KMS-11 (cell line): ENCODE data around the gene SCAMP3.

ENCODE experiments used
- H2AFZ ChIP-seq: fragments of 200-600 bp; sonication (generic); 2 replicates; pipeline ENCODE4 v1.6.1; 2016; ENCODE audit warnings: antibody characterized with exemption, mixed run types, low read depth
- H3K27ac ChIP-seq: fragments of 200-600 bp; sonication (generic); 2 replicates; pipeline ENCODE4 v1.6.1; 2016; ENCODE audit warnings: mild to moderate bottlenecking, mixed run types
- H3K27me3 ChIP-seq: fragments of 200-600 bp; sonication (generic); 2 replicates; pipeline ENCODE4 v1.6.1; 2017; ENCODE audit warnings: mild to moderate bottlenecking, low read depth, mixed run types, moderate library complexity; ENCODE audit not compliant: insufficient read depth
- H3K36me3 ChIP-seq: fragments of 200-600 bp; sonication (generic); 2 replicates; pipeline ENCODE4 v1.6.1; 2017; ENCODE audit warnings: mild to moderate bottlenecking, mixed run types; ENCODE audit not compliant: insufficient read depth
- H3K4me1 ChIP-seq: fragments of 200-600 bp; sonication (generic); 2 replicates; pipeline ENCODE4 v1.6.1; 2016; ENCODE audit warnings: mild to moderate bottlenecking, low read depth, mixed run types; ENCODE audit not compliant: poor library complexity, severe bottlenecking
- H3K4me2 ChIP-seq: fragments of 200-600 bp; sonication (generic); 2 replicates; pipeline ENCODE4 v1.7.0; 2016; ENCODE audit warnings: mild to moderate bottlenecking, mixed run types
- H3K4me3 ChIP-seq: fragments of 200-600 bp; sonication (generic); IDR thresholded peaks from 2 replicates; pipeline ENCODE4 v1.6.1; 2017; ENCODE audit warnings: low read depth, low read length, mixed read lengths; ENCODE audit not compliant: insufficient read depth
- H3K79me2 ChIP-seq: fragments of 200-600 bp; sonication (generic); 2 replicates; pipeline ENCODE4 v1.6.1; 2016; ENCODE audit warnings: low read depth, mixed run types; ENCODE audit not compliant: insufficient read depth
- H3K9ac ChIP-seq: fragments of 200-600 bp; sonication (generic); 2 replicates; pipeline ENCODE4 v1.6.1; 2016; ENCODE audit warnings: mild to moderate bottlenecking, mixed run types
- H4K20me1 ChIP-seq: fragments of 200-600 bp; sonication (generic); 2 replicates; pipeline ENCODE4 v1.6.1; 2016; ENCODE audit warnings: mild to moderate bottlenecking, mixed run types; ENCODE audit not compliant: insufficient read depth
- CTCF ChIP-seq: fragments of 200-600 bp; sonication (generic); conservative IDR thresholded peaks from 2 replicates; pipeline ENCODE4 v1.6.1; 2017; ENCODE audit warnings: low read depth, mild to moderate bottlenecking, antibody characterized with exemption, low read length, moderate library complexity, mixed read lengths

The SCAMP3 gene

DNA sequence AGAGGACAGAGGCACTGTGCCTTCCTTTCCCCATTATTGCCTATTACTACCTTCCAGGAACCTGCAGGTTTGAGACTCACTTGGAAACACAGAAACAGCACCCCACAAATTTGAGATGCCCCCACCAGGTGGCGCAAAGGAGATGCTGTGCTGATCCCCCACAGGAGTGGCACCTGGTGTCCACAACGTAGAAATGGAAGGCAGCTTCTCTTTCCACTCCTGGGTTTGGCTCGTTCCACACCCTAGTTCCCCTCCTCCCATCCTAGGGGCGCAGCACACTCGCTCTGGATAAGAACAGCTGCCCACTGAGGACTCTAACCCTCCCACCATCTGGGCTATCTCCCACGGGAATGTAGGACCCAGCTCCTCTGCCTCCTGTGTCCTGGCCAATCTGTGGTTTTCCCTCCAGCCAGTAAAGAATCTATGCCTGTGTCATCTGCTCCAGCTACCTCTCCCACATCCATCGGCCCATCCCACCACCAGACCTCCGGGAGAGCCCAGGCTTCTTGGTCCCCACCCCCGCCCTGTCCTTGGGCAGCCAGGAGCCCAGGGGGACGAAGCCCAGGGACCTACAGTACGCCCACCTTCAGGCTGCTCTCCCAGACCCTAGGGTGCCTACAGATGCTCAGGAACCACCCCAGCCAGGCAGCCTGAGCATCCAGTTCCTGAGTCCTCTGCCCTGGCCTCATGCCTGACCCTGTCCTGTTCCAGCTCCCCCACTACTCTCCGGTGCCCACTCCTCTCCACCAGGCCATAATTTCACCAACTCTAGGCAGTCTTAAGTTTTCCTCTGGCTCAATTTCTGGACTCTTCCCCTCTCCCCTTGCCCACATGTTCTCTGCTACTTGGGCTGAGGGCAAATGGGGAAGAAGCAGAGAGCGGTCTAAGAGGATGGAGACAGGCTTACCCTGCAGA lies 55.0 kb downstream of the SCAMP3 start:
- Histone ChIP-seq H4K20me1 (no peaks in the 10 kb centered on the region), H2AFZ (peak overlapping the region; percentile 62), H3K9ac (peak overlapping the region; percentile 29; the same call in 1 of the 2 replicates), H3K79me2 (0 out of 2 replicates have a peak, but pooled peaks cover 5% of the 10 kb centered on the region), H3K4me2 (peak overlapping the region; percentile 99), H3K27me3 (no peaks in the 10 kb centered on the region), H3K36me3 (no peaks in the 10 kb centered on the region), H3K4me1 (peaks cover 29% of the 10 kb centered on the region), H3K4me3 (no peak overlapping the region), H3K27ac (peak overlapping the region; percentile 36)
- peak; percentile 100 for TF ChIP-seq CTCF
